K562 (cell line): Measurements from ENCODE around the gene PPM1L. TPM values are rescaled to one million over a fixed set of nuclear protein-coding genes. Genes with fewer than 3 reads are reported as not detected.

Experiments used
- ATAC-seq: fragments of 200-7000 bp; cut with Tn5 transposase; 3 replicates; pipeline ENCODE4 v1.9.1; 2020; ENCODE audit warnings: moderate library complexity
- BruUV-seq: library from RNA; stranded (reverse); fragments of 400-500 nt; replicated peaks from 2 replicates; lab custom pipeline; 2021; lab: Mats Ljungman, UMichigan
- CTCF ChIA-PET: fragments of 300-600 bp; formaldehyde crosslinking; extraction: SDS; loops from one replicate; lab custom pipeline; 2021; ENCODE audit warnings: low intra/inter-chr PET ratio; lab: Yijun Ruan, JAX
- POLR2A ChIA-PET: fragments of 300-600, 350-650 bp; sonication (Branson Sonifier 250); formaldehyde crosslinking; extraction: SDS; loops from one replicate; lab custom pipeline; 2021; ENCODE audit warnings: antibody characterized with exemption, inconsistent platforms; lab: Yijun Ruan, JAX
- DNase-seq, 4 experiments: peaks; one replicate each; pipeline versions ENCODE4 v3.0.0 to v3.0.0-alpha.2; 2011 to 2018; ENCODE audit warnings: low spot score in 3 of 4, mixed read lengths in 3 of 4; ENCODE audit errors: extremely low read depth in 1 of 4
- FAIRE-seq: peaks from 2 replicates; lab custom pipeline; 2011; peaks lifted over from hg19 to GRCh38; lab: Jason Lieb, UNC
- H2AFZ ChIP-seq: 2 replicates; pipeline ENCODE4 v1.6.0; 2011; ENCODE audit warnings: low read depth, low read length, control low read depth, inconsistent platforms
- H3K27ac ChIP-seq: fragments of 200-600 bp; 3 replicates; pipeline ENCODE4 v1.8.0; 2011; ENCODE audit warnings: low read depth, mild to moderate bottlenecking, control low read depth, inconsistent platforms, low read length, moderate library complexity, mixed read lengths; ENCODE audit errors: extremely low read depth
- H3K27me3 ChIP-seq, 2 experiments: fragments of 300-600 bp in 1 of 2; 2 replicates in 1 of 2; 3 replicates in 1 of 2; pipeline versions ENCODE4 v1.6.0 to v1.8.0; 2011; ENCODE audit warnings: inconsistent platforms in 2 of 2, low read length in 2 of 2, mild to moderate bottlenecking in 1 of 2, mixed read lengths in 1 of 2, moderate library complexity in 1 of 2; ENCODE audit not compliant: control insufficient read depth in 2 of 2, insufficient read depth in 2 of 2
- H3K36me3 ChIP-seq: fragments of 300-600 bp; 3 replicates; pipeline ENCODE4 v1.8.0; 2011; ENCODE audit warnings: mild to moderate bottlenecking, low read length, inconsistent platforms; ENCODE audit not compliant: control insufficient read depth, insufficient read depth
- H3K4me1 ChIP-seq, 2 experiments: fragments of 200-600 bp in 1 of 2; replicated peaks in 1 of 2; 2 replicates in 1 of 2; 3 replicates in 1 of 2; pipeline versions ENCODE4 v1.5.1 to v1.8.0; 2011; ENCODE audit warnings: inconsistent platforms in 2 of 2, low read length in 2 of 2, mild to moderate bottlenecking in 1 of 2, mixed read lengths in 1 of 2, moderate library complexity in 1 of 2; ENCODE audit not compliant: control insufficient read depth in 2 of 2, insufficient read depth in 2 of 2
- H3K4me2 ChIP-seq: 2 replicates; pipeline ENCODE4 v1.6.1; 2011; ENCODE audit warnings: low read length, control low read depth, inconsistent platforms, mixed read lengths; ENCODE audit not compliant: insufficient read depth
- H3K4me3 ChIP-seq: fragments of 200-600 bp; sonication (generic), shearing (Covaris generic); 2 replicates; pipeline ENCODE4 v1.5.1; 2016; ENCODE audit warnings: control low read depth, inconsistent platforms
- H3K79me2 ChIP-seq: fragments of 200-600 bp; 3 replicates; pipeline ENCODE4 v1.8.0; 2011; ENCODE audit warnings: low read length, inconsistent platforms; ENCODE audit not compliant: control insufficient read depth, insufficient read depth
- H3K9ac ChIP-seq, 2 experiments: 2 replicates each; pipeline versions ENCODE4 v1.6.0 to v1.6.1; 2011; ENCODE audit warnings: low read depth in 2 of 2, low read length in 2 of 2, control low read depth in 1 of 2, inconsistent platforms in 1 of 2, mild to moderate bottlenecking in 1 of 2, mixed read lengths in 1 of 2; ENCODE audit not compliant: insufficient read depth in 1 of 2
- H3K9me1 ChIP-seq: one replicate; pipeline ENCODE4 v1.6.0; 2011; ENCODE audit warnings: inconsistent platforms, mild to moderate bottlenecking, low read length, moderate library complexity; ENCODE audit not compliant: control insufficient read depth, insufficient read depth
- H3K9me3 ChIP-seq: replicated peaks from 2 replicates; pipeline ENCODE4 v1.5.1; 2011; ENCODE audit warnings: low read depth, low read length, inconsistent platforms; ENCODE audit not compliant: control insufficient read depth, insufficient read depth
- H4K20me1 ChIP-seq: replicated peaks from 2 replicates; pipeline ENCODE4 v1.6.1; 2011; ENCODE audit warnings: low read length, inconsistent platforms, mixed read lengths; ENCODE audit not compliant: control insufficient read depth, insufficient read depth
- CEBPB ChIP-seq: fragments of 450-650 bp; IDR thresholded peaks from 2 replicates; pipeline ENCODE4 v1.6.1; 2016; ENCODE audit warnings: missing genetic modification characterization, missing compliant biosample characterization
- GATA2 ChIP-seq: sonication (generic); formaldehyde crosslinking; IDR thresholded peaks from 2 replicates; pipeline ENCODE4 v1.4.0; 2020; ENCODE audit warnings: mild to moderate bottlenecking, missing genetic modification reagents
- NEUROD1 ChIP-seq: fragments of 150-350 bp; IDR thresholded peaks from 2 replicates; pipeline ENCODE4 v1.6.1; 2014; ENCODE audit warnings: borderline replicate concordance, low read length, low read depth; ENCODE audit not compliant: partially characterized antibody
- PKNOX1 ChIP-seq: fragments of 450-650 bp; IDR thresholded peaks from 2 replicates; pipeline ENCODE4 v1.6.1; 2016
- ZBTB7A ChIP-seq: IDR thresholded peaks from 2 replicates; pipeline ENCODE4 v1.6.1; 2011; ENCODE audit warnings: low read depth, mild to moderate bottlenecking, low read length, moderate library complexity, borderline replicate concordance; ENCODE audit not compliant: control insufficient read depth
- ZNF12 ChIP-seq: sonication (generic); formaldehyde crosslinking; IDR thresholded peaks from 2 replicates; pipeline ENCODE4 v1.4.0; 2020; ENCODE audit warnings: mild to moderate bottlenecking, missing genetic modification reagents
- WGBS: fragments of 100-300 bp; shearing (Covaris generic); methylation state at CpG from one replicate; pipeline ENCODE4 v1.1.6; 2016; ENCODE audit warnings: low coverage, mixed read lengths; ENCODE audit not compliant: insufficient coverage; ENCODE audit errors: missing lambda C conversion rate; 5-methylcytosine and 5-hydroxymethylcytosine counted together
- in situ Hi-C: fragments of 300-500 bp; cut with MboI; formaldehyde crosslinking; loops from 4 replicates; pipeline ENCODE4 v1.15.0; 2018; ENCODE audit warnings: inconsistent platforms, mixed read lengths
- intact Hi-C: fragments of 100-400 bp; cut with micrococcal nuclease; formaldehyde crosslinking; loops from 2 replicates; pipeline ENCODE4 v1.14.2; 2022
- polyA plus RNA-seq, 8 experiments: library from polyadenylated mRNA; depleted of rRNA in 4 of 8; stranded (reverse) in 5 of 8; unstranded in 3 of 8; fragments of >200 nt; fragmentation: Nextera tagmentation in 2 of 8; fragmentation: Illumina TruSeq in 1 of 8; extraction: Ambion mirVana in 2 of 8; extraction: Trizol in 1 of 8; gene quantifications; 2 replicates each; pipeline versions ENCODE4 v1.2.1 to v1.2.3, GENCODE V29; 2011 to 2014; ENCODE audit warnings: inconsistent platforms in 1 of 8, missing spikeins in 1 of 8
- total RNA-seq, 7 experiments: library from RNA; depleted of rRNA in 6 of 7; stranded (reverse); fragments of >200 nt in 6 of 7; fragmentation: Illumina TruSeq in 2 of 7; extraction: Trizol in 2 of 7; gene quantifications; 2 replicates each; pipeline versions ENCODE4 v1.2.1 to v1.2.3, GENCODE V29; 2011 to 2021; ENCODE audit warnings: low replicate concordance in 1 of 7
- TF ChIP-seq, protein P1 (sequence below), 2 experiments: fragments of 450-650 bp; conservative IDR thresholded peaks; 2 replicates each; pipeline ENCODE4 v1.6.1; 2017; ENCODE audit warnings: mild to moderate bottlenecking in 2 of 2, moderate library complexity in 2 of 2
- TF ChIP-seq, protein P2 (sequence below): sonication (generic); formaldehyde crosslinking; IDR thresholded peaks from 2 replicates; pipeline ENCODE4 v1.8.0; 2022; ENCODE audit warnings: mild to moderate bottlenecking, missing genetic modification reagents

The PPM1L gene
- total and polyA plus RNA-seq, 9 of the 15 experiments (the other 6 are each of a cell fraction or from before 2014, with no cell fraction given): 0.01 to 0.41 (median 0.14) TPM

GRCh38 chr3:160885791-160886286, 129.8 kb downstream of the PPM1L start (continued):
- TF ChIP-seq, protein P1, sequence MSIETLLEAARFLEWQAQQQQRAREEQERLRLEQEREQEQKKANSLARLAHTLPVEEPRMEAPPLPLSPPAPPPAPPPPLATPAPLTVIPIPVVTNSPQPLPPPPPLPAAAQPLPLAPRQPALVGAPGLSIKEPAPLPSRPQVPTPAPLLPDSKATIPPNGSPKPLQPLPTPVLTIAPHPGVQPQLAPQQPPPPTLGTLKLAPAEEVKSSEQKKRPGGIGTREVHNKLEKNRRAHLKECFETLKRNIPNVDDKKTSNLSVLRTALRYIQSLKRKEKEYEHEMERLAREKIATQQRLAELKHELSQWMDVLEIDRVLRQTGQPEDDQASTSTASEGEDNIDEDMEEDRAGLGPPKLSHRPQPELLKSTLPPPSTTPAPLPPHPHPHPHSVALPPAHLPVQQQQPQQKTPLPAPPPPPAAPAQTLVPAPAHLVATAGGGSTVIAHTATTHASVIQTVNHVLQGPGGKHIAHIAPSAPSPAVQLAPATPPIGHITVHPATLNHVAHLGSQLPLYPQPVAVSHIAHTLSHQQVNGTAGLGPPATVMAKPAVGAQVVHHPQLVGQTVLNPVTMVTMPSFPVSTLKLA (conservative IDR thresholded peaks at IDR 0.05): peak; percentile 24 to 65; a peak in 2 of 4 replicates
- TF ChIP-seq ZNF12: no peak
- peak; percentile 35; the same call in 1 of the 2 replicates for TF ChIP-seq ZBTB7A
- no peak for TF ChIP-seq CEBPB (tag)

GRCh38 chr3:160886421-160886820, 130.4 kb downstream of the PPM1L start:
- Histone ChIP-seq H3K4me1 (peaks cover 0 to 6% of the 10 kb centered on the region in 2 experiments; a peak in 3 of 5 replicates), H3K9me1 (no peaks in the 10 kb centered on the region), H4K20me1 (no peaks in the 10 kb centered on the region), H3K4me2 (no peak overlapping the region), H3K9me3 (no peaks in the 10 kb centered on the region), H3K9ac (no peak overlapping the region), H3K36me3 (no peaks in the 10 kb centered on the region), H3K79me2 (no peaks in the 10 kb centered on the region), H3K27ac (peak overlapping the region; percentile 67; the same call in 1 of the 3 replicates), H3K27me3 (no peaks in the 10 kb centered on the region), H2AFZ (peak overlapping the region; percentile 81), H3K4me3 (no peak overlapping the region)
- ATAC-seq: no peak
- DNase-seq: no peak
- intact Hi-C loops (no loop called here), in situ Hi-C loops (no loop called here)
- no TSS peak for BruUV-seq
- TF ChIP-seq CEBPB (tag): peak; percentile 32; the same call in 1 of the 2 replicates
- TF ChIP-seq, protein P2, sequence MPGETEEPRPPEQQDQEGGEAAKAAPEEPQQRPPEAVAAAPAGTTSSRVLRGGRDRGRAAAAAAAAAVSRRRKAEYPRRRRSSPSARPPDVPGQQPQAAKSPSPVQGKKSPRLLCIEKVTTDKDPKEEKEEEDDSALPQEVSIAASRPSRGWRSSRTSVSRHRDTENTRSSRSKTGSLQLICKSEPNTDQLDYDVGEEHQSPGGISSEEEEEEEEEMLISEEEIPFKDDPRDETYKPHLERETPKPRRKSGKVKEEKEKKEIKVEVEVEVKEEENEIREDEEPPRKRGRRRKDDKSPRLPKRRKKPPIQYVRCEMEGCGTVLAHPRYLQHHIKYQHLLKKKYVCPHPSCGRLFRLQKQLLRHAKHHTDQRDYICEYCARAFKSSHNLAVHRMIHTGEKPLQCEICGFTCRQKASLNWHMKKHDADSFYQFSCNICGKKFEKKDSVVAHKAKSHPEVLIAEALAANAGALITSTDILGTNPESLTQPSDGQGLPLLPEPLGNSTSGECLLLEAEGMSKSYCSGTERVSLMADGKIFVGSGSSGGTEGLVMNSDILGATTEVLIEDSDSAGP (CRISPR knock-in tag): no peak
- TF ChIP-seq GATA2: no peak
- no peak for TF ChIP-seq NEUROD1
- TF ChIP-seq PKNOX1: 0 out of 2 replicates have a peak, but pooled peaks have one; percentile 21
- POLR2A ChIA-PET: no interaction called here
- no peak for FAIRE-seq
- CTCF ChIA-PET: no interaction called here
- 18% methylated on average over 4 of the region's 4 CpGs for WGBS
